HepG2 (cell line): Measurements from ENCODE around the gene ATXN7L3. TPM values are rescaled to one million over a fixed set of nuclear protein-coding genes. Genes with fewer than 3 reads are reported as not detected.
A peak's percentile ranks its signal among the peaks of the same experiment; 100 is the strongest.

Experiments used
- AKAP8 ChIP-seq: sonication (generic); formaldehyde crosslinking; IDR thresholded peaks from 2 replicates; pipeline ENCODE4 v1.5.1; 2020; ENCODE audit warnings: mild to moderate bottlenecking, missing genetic modification reagents
- BCL3 ChIP-seq: sonication (generic); formaldehyde crosslinking; IDR thresholded peaks from 2 replicates; pipeline ENCODE4 v1.5.1; 2020; ENCODE audit warnings: mild to moderate bottlenecking, missing genetic modification reagents, moderate library complexity
- CHD4 ChIP-seq: fragments of 200-600 bp; sonication (generic); IDR thresholded peaks from 2 replicates; pipeline ENCODE4 v1.7.0; 2017; ENCODE audit warnings: mild to moderate bottlenecking, low read length, borderline replicate concordance
- CREB3 ChIP-seq: sonication (generic); formaldehyde crosslinking; IDR thresholded peaks from 2 replicates; pipeline ENCODE4 v1.5.0; 2020; ENCODE audit warnings: missing genetic modification reagents
- CREBL2 ChIP-seq: sonication (generic); formaldehyde crosslinking; IDR thresholded peaks from 2 replicates; pipeline ENCODE4 v1.8.1; 2023; ENCODE audit warnings: missing genetic modification reagents, mild to moderate bottlenecking, borderline replicate concordance
- FOXM1 ChIP-seq: sonication (generic); formaldehyde crosslinking; IDR thresholded peaks from 2 replicates; pipeline ENCODE4 v1.5.0; 2020; ENCODE audit warnings: missing genetic modification reagents
- GPBP1L1 ChIP-seq: sonication (generic); formaldehyde crosslinking; IDR thresholded peaks from 2 replicates; pipeline ENCODE4 v1.5.0; 2020; ENCODE audit warnings: mild to moderate bottlenecking, missing genetic modification reagents
- HNF4G ChIP-seq, 2 experiments: sonication (generic) in 1 of 2; formaldehyde crosslinking in 1 of 2; IDR thresholded peaks; 2 replicates each; pipeline versions ENCODE4 v1.4.0 to v1.6.1; 2011 to 2020; ENCODE audit warnings: borderline replicate concordance in 2 of 2, low read depth in 2 of 2, mild to moderate bottlenecking in 2 of 2, low read length in 1 of 2, missing genetic modification reagents in 1 of 2, moderate library complexity in 1 of 2
- HOXA5 ChIP-seq: sonication (generic); formaldehyde crosslinking; IDR thresholded peaks from 2 replicates; pipeline ENCODE4 v1.4.0; 2020; ENCODE audit warnings: missing genetic modification reagents
- MXD3 ChIP-seq: IDR thresholded peaks from 2 replicates; pipeline ENCODE4 v1.6.1; 2016; ENCODE audit warnings: mild to moderate bottlenecking, missing biosample characterization, missing genetic modification reagents
- NR3C1 ChIP-seq: sonication (generic); formaldehyde crosslinking; IDR thresholded peaks from 2 replicates; pipeline ENCODE4 v1.4.0; 2020; ENCODE audit warnings: missing genetic modification reagents
- PHF20 ChIP-seq: sonication (generic); formaldehyde crosslinking; IDR thresholded peaks from 2 replicates; pipeline ENCODE4 v1.5.0; 2020; ENCODE audit warnings: mild to moderate bottlenecking, missing genetic modification reagents
- POLR2AphosphoS2 ChIP-seq: IDR thresholded peaks from 2 replicates; pipeline ENCODE4 v1.6.1; 2011; ENCODE audit warnings: low read depth, low read length, improper control_type of control experiment
- SIX4 ChIP-seq: sonication (generic); formaldehyde crosslinking; IDR thresholded peaks from 2 replicates; pipeline ENCODE4 v1.4.0; 2020; ENCODE audit warnings: missing genetic modification reagents
- STAG1 ChIP-seq: sonication (generic); formaldehyde crosslinking; IDR thresholded peaks from 2 replicates; pipeline ENCODE4 v1.4.0; 2020; ENCODE audit warnings: missing genetic modification reagents
- ZBTB39 ChIP-seq: sonication (generic); formaldehyde crosslinking; IDR thresholded peaks from 2 replicates; pipeline ENCODE4 v1.5.0; 2020; ENCODE audit warnings: missing genetic modification reagents
- ZFP1 ChIP-seq: IDR thresholded peaks from 2 replicates; pipeline ENCODE4 v1.6.1; 2016
- ZNF101 ChIP-seq: sonication (generic); formaldehyde crosslinking; IDR thresholded peaks from 2 replicates; pipeline ENCODE4 v1.4.0; 2020; ENCODE audit warnings: mild to moderate bottlenecking, low read depth, missing genetic modification reagents, borderline replicate concordance
- ZNF205 ChIP-seq: IDR thresholded peaks from 2 replicates; pipeline ENCODE4 v1.6.1; 2018; ENCODE audit warnings: missing biosample characterization, missing genetic modification reagents
- ZNF251 ChIP-seq: sonication (generic); formaldehyde crosslinking; IDR thresholded peaks from 2 replicates; pipeline ENCODE4 v1.9.0; 2021; ENCODE audit warnings: mild to moderate bottlenecking, missing genetic modification reagents
- ZNF737 ChIP-seq: sonication (generic); formaldehyde crosslinking; IDR thresholded peaks from 2 replicates; pipeline ENCODE4 v1.5.0; 2020; ENCODE audit warnings: missing genetic modification reagents, mild to moderate bottlenecking, borderline replicate concordance
- ZNF891 ChIP-seq: sonication (generic); formaldehyde crosslinking; IDR thresholded peaks from 2 replicates; pipeline ENCODE4 v1.5.0; 2020; ENCODE audit warnings: mild to moderate bottlenecking, missing genetic modification reagents
- polyA plus RNA-seq, 8 experiments: library from polyadenylated mRNA; depleted of rRNA in 3 of 8; stranded (reverse) in 7 of 8; unstranded in 1 of 8; fragments of >200 nt; fragmentation: Illumina TruSeq in 4 of 8; extraction: Trizol in 4 of 8; gene quantifications; 2 replicates each; pipeline versions ENCODE4 v1.2.1 to v1.2.3, GENCODE V29; 2011 to 2016; ENCODE audit warnings: low read depth in 4 of 8, missing spikeins in 1 of 8, mixed read lengths in 1 of 8; ENCODE audit not compliant: insufficient read depth in 1 of 8
- total RNA-seq, 5 experiments: library from RNA; depleted of rRNA; stranded (reverse); fragments of >200 nt; fragmentation: Illumina TruSeq; extraction: Trizol; gene quantifications; 2 replicates each; pipeline ENCODE4 v1.2.3, GENCODE V29; 2016; ENCODE audit warnings: low read depth in 1 of 5

ATXN7L3 gene
- total and polyA plus RNA-seq, 2 of the 13 experiments (the other 11 are each of a cell fraction or from before 2014, with no cell fraction given) = 44.5 to 59.1 TPM

- TF ChIP-seq GPBP1L1 (no peak), FOXM1 (CRISPR knock-in tag) (no peak), POLR2AphosphoS2 (no peak), HNF4G (IDR thresholded peaks at IDR 0.05; ENCODE audit: borderline replicate concordance, low read depth, low read length) (no peak), HNF4G (CRISPR knock-in tag; IDR thresholded peaks at IDR 0.05; ENCODE audit: borderline replicate concordance, low read depth) (no peak), CREB3 (peak; percentile 89), STAG1 (no peak), ZNF251 (no peak), ZBTB39 (CRISPR knock-in tag) (no peak), NR3C1 (CRISPR knock-in tag) (no peak), HOXA5 (CRISPR knock-in tag) (no peak), MXD3 (peak; percentile 60), SIX4 (CRISPR knock-in tag) (no peak), CREBL2 (CRISPR knock-in tag) (no peak), ZNF205 (CRISPR knock-in tag) (peak; percentile 54; the same call in 1 of the 2 replicates), PHF20 (CRISPR knock-in tag) (no peak; the same call in 1 of the 2 replicates), ZFP1 (no peak), ZNF101 (CRISPR knock-in tag) (0 out of 2 replicates have a peak, but pooled peaks have one; percentile 17), BCL3 (CRISPR knock-in tag) (no peak), ZNF737 (CRISPR knock-in tag) (no peak), ZNF891 (CRISPR knock-in tag) (no peak; the same call in 1 of the 2 replicates), AKAP8 (CRISPR knock-in tag) (peak; percentile 95), CHD4 (no peak)
Observed at GRCh38 chr17:44220213-44221083, 20.8 kb upstream of the ATXN7L3 start (continued).
